Heart left ventricle (tissue), 13 donors: ENCODE results near the gene CAMTA1.

Experiments
- POLR2A ChIP-seq, 2 donors: fragments of 450-650 bp; IDR thresholded peaks; one replicate each; pipeline ENCODE4 v1.6.1; 2017; ENCODE audit warnings: antibody characterized with exemption in 2 of 2, mild to moderate bottlenecking in 2 of 2, moderate library complexity in 2 of 2
- TF ChIP-seq, protein P1 (sequence below), 12 donors: fragments of 200-600 bp; sonication (generic) in 4 of 12; IDR thresholded peaks; one replicate each; pipeline versions ENCODE4 v1.5.0 to v1.8.0; 2018 to 2022; ENCODE audit warnings: antibody characterized with exemption in 12 of 12, mild to moderate bottlenecking in 5 of 12
- donor health status: ischemic (EF 13 %, LVEDD 7.1; RV severe dilation, severe dysfunction).
- donor health status: DM: no; HTN: yes; CAD: no.
- donor health status: DM: no; HTN: no; CAD: no.
- donor health status: ischemic (EF 25% LVEDD 6.9; RV normal size, moderate dysfunction).
- donor health status: ischemic (EF 25% LVEDD 5.7; RV mildly dilated, moderate dysfunction).
- donor health status: ischemic (EF 35%, LVEDD 5.7; RV mildly dilated, moderate dysfunction).
- donor health status: nonischemic (EF 11% LVEDD 7.7; RV severe dilation, severe dysfunction).
- donor health status: DM: yes; HTN: yes; CAD: no.
- donor health status: PGD.
- donor health status: ischemic (EF 29% LVEDD 5.4; RV normal size, mild dysfunction).
- donor health status: nonischemic (EF 23%, LVEDD 6.1; RV moderate dilation, normal function).

DNA sequence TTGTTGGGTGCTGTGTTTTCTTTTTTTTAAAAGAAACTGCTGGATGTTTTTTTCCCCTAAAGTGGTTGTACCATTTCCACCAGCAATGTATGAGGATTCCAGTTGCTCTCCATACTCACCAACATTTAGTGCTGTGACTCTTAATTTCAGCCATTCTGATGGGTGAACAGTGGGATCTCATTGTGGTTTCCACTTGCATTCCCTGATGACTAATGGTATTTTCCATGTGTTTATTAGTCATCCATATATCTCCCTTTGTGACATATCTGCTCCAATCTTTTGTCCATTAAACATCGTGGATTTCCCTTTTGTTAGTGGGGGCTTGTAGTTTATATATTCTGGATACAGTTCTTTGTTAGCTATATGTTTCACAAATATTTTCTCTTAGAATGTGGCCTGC lies 206.0 kb downstream of the CAMTA1 start:
- no peak for TF ChIP-seq POLR2A (IDR thresholded peaks at IDR 0.05)
- TF ChIP-seq, protein P1, sequence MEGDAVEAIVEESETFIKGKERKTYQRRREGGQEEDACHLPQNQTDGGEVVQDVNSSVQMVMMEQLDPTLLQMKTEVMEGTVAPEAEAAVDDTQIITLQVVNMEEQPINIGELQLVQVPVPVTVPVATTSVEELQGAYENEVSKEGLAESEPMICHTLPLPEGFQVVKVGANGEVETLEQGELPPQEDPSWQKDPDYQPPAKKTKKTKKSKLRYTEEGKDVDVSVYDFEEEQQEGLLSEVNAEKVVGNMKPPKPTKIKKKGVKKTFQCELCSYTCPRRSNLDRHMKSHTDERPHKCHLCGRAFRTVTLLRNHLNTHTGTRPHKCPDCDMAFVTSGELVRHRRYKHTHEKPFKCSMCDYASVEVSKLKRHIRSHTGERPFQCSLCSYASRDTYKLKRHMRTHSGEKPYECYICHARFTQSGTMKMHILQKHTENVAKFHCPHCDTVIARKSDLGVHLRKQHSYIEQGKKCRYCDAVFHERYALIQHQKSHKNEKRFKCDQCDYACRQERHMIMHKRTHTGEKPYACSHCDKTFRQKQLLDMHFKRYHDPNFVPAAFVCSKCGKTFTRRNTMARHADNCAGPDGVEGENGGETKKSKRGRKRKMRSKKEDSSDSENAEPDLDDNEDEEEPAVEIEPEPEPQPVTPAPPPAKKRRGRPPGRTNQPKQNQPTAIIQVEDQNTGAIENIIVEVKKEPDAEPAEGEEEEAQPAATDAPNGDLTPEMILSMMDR (IDR thresholded peaks at IDR 0.05): no peak
